Measurements from ENCODE around the gene ARHGAP6.
A peak's percentile ranks its signal among the peaks of the same experiment; 100 is the strongest.

The ARHGAP6 gene

GRCh38 chrX:11575332-11575731 lies 90.4 kb downstream of the ARHGAP6 start:
- DNase-seq = no peak

- no peak for DNase-seq
These were observed 98.0 kb downstream of the ARHGAP6 start for GRCh38 chrX:11567528-11568220.

- no peak for DNase-seq
These were observed 98.9 kb downstream of the ARHGAP6 start for GRCh38 chrX:11566789-11567188.

DNA sequence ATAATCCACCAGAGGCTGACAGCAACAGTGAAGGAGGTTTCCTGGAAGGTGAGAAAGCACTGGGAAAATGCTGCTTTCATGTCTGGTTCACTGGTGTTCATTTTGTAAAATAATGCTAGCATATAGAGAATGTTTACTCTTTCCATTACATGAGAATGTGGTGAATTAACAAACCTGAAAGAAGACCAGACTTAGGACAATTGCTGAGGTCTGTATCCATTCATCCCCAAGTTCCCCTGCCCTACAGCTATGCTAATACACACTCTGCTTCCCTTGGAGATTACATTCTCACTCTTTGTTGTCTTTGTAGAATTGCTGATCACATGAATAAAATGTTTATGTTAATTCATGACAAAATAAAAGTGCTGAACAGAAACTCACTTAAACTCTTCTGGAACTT lies 99.5 kb downstream of the ARHGAP6 start:
- no peak for DNase-seq

GRCh38 chrX:11564546-11564945 lies 101.2 kb downstream of the ARHGAP6 start:
- no peak for DNase-seq

DNA sequence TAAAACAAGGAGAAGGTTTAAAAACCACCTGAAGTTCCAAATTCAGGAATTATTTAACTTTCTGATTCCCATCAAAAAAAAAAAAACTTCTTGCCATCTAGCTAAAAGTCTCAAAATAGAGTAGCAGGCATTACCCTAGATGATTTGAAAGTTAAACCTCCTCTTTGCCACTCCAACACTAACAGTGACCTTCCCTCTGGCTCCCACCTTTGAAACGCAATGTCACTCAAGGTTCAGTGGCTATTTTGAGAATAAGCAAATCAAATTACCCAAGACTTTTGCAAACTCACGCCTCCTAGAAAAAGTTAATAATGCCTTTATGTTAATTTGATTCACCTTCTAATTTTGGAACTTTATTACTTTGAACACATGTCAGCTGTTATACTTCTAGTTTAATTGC lies 103.2 kb downstream of the ARHGAP6 start:
- DNase-seq = no peak

GRCh38 chrX:11558972-11559371 lies 106.7 kb downstream of the ARHGAP6 start:
- no peak for DNase-seq

DNA sequence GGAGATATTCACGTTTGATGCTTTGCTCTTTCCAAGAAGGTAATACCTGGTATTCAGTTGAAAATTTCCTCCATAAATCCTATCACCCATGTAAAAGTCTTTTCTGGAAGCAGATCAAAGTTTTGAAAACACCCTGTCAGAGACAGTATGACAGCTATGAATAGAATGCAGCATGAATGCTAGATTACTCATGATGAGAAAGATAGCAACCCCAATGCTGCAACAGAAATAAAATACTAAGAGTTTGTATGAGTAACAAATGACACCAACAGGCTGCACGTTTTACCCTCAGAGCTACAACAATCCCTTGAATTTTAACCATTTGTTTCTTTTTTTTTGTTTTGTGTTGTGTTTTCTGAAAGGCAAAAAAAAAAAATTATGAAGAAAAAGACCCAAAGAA lies 108.6 kb downstream of the ARHGAP6 start:
- DNase-seq = peak; percentile 75

DNA sequence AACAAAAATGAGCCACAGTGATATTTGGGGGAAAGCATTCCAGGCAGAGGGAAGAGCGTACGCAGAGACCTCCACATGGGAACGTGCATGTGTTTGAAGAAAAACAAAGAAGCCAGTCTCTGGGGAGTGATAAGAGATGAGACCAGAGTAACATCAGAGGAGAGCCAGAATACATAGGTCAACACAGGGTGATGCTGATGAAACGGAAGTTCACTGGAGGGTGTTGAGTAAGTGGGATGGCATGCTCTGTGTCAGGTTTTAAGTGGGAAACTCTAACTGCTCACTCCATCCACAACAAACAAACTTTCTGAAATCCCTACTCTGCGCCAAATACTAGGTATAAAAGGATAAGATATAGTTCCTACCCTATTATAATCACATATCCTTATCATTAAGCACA lies 110.0 kb downstream of the ARHGAP6 start:
- DNase-seq = peak; percentile 46

DNA sequence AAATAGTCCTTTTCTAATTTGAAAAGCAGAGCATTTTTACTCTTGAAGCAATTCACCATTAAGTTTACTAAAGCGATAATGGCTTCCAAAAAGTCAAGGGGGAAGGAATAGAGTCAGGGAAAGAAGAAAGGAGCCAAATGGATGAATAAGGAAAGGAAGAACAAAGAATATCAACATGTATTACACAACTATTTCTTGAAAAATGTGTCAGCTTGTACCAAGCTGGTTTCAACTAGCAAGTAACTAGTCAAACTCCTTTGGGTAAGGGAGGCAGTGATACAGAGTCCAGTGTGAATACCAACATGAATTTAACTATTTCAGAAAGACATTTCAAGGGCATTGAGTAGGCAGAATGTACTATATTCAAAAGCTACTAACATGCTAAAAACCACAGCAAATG lies 112.1 kb downstream of the ARHGAP6 start:
- DNase-seq = no peak

GRCh38 chrX:11551151-11551550 lies 114.6 kb downstream of the ARHGAP6 start:
- no peak for DNase-seq

- DNase-seq = no peak
These were observed 118.8 kb downstream of the ARHGAP6 start for GRCh38 chrX:11546917-11547316.

DNA sequence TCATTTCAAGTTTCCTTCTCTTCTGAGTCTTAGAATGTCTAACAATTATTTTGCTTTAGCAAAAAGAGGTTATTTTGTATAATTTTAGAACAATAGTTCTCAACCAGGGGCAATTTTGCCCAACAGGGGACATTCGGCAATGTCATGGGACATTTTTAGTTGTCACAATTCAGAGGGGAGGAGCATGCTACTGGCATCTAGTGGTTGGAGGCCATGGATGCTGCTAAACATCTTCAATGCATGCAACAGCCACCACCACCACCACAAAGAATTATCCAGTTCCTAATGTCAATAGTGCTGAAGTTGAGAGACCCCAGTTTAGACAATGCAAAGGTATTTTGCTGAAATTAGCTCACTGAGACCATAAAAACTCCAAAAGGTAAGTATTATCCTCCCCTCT lies 122.5 kb downstream of the ARHGAP6 start:
- DNase-seq = no peak

DNA sequence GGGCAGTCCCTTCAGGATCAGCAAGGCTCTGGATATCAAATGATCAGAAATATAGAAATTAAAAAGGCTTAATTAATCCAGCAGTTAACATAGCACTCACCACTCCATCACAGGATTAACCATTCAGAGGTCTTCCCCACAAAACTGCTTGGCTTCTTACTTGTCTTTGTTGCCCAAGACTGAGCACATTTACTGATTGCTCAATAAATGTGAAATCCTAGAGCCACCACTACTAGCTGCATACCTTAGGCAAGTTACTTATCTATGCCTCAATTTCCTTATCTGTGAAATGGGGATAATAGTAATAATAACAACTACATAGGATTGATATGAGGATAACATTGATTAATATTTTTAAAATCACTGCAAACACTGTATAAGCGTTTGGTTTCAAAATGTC lies 124.2 kb downstream of the ARHGAP6 start:
- DNase-seq = no peak

- DNase-seq = no peak
These were observed 125.0 kb downstream of the ARHGAP6 start for GRCh38 chrX:11540532-11541377.

DNA sequence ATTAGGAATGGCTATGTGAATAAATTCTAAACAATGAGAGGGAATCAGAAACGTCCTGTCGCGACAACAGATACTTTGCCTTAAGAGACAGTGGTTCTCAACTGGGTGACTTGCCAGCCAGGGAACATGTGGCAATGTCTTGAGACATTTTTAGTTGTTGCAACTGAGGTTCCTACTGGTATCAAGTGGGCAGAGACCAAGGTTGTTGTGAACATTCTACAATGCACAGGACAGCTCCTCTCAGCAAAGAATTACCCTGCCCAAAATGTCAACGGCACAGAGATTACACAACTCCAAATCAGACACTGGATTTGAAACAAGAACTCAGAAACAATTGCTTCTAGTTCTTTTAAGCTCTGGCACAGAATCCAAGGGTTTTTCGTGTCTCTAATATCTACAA lies 128.6 kb downstream of the ARHGAP6 start:
- no peak for DNase-seq

GRCh38 chrX:11535156-11535919 lies 130.4 kb downstream of the ARHGAP6 start:
- DNase-seq = peak; percentile 27

- peak; percentile 72 for DNase-seq
These were observed 132.5 kb downstream of the ARHGAP6 start for GRCh38 chrX:11533199-11533651.

GRCh38 chrX:11532291-11533078 lies 133.2 kb downstream of the ARHGAP6 start:
- no peak for DNase-seq

GRCh38 chrX:11531226-11531625 lies 134.5 kb downstream of the ARHGAP6 start:
- no peak for DNase-seq

DNA sequence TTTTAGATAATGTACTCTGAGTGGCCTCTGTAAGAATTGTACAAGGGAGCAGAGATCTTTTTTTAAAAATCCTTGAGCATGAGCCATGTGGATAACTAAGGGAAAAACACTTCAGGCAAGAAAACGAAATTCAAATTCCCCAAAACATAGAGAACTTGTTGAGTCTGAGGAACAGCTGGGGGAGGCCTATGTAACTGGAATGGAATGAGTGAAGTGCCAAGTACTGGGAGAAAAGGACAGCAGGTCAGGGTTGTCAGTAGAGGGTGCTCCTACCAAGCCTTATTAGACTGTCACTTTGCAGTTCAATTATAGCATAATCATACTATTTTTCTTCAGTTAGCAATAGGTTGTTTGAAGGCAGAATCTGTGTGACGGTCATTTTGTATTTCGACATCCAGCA lies 135.1 kb downstream of the ARHGAP6 start:
- DNase-seq = no peak

GRCh38 chrX:11528623-11529022 lies 137.1 kb downstream of the ARHGAP6 start:
- DNase-seq = no peak

DNA sequence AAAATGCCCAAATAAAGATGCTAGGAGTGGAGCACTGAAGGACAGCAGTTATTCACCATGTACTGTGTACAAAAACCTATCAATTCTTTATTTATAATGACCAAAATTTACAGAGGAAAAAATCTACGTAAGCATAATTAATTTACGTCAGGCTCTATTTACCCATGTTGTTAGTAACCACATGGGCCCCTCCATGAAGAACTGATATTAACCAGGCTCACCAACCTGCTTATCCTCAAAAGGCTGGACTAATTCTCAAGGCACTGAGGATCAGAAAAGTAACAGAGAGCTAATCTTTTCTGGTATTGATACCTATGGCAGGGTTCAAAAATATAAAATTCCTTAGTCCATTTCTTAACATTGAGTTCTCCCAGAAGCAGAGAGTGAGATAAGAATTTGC lies 140.0 kb downstream of the ARHGAP6 start:
- no peak for DNase-seq

Data from fibroblast of skin of right biceps (primary cell).